Common myeloid progenitor, CD34-positive (primary cell): Measurements from ENCODE around the gene RAI1.

Experiments used
- CTCF ChIA-PET: fragments of 350-600 bp; sonication (Branson Sonifier 250); formaldehyde crosslinking; loops from one replicate; lab custom pipeline; 2021; ENCODE audit warnings: antibody characterized with exemption; lab: Charles Lee
- POLR2A ChIA-PET: fragments of 350-600 bp; sonication (Branson Sonifier 250); formaldehyde crosslinking; loops from one replicate; lab custom pipeline; 2021; ENCODE audit warnings: antibody characterized with exemption; lab: Charles Lee
- DNase-seq, 3 donors: peaks; one replicate each; pipeline versions ENCODE4 v3.0.0 to v3.0.0-alpha.2; 2013
- H3K27ac ChIP-seq, 2 experiments: 1 replicate in 1 of 2; 2 replicates in 1 of 2; pipeline ENCODE4 v1.7.0; 2013; ENCODE audit warnings: inconsistent platforms in 2 of 2, low read length in 2 of 2, mild to moderate bottlenecking in 2 of 2, low read depth in 1 of 2, moderate library complexity in 1 of 2; ENCODE audit not compliant: severe bottlenecking in 2 of 2, insufficient read depth in 1 of 2, poor library complexity in 1 of 2
- H3K27me3 ChIP-seq, 5 experiments: replicated peaks in 2 of 5; 1 replicate in 3 of 5; 2 replicates in 2 of 5; pipeline versions ENCODE4 v1.6.1 to v1.7.0; 2013; ENCODE audit warnings: low read length in 4 of 5, mild to moderate bottlenecking in 2 of 5, moderate library complexity in 2 of 5, inconsistent platforms in 1 of 5; ENCODE audit not compliant: insufficient read depth in 5 of 5, control insufficient read depth in 4 of 5
- H3K36me3 ChIP-seq, 4 experiments: 1 replicate in 2 of 4; 2 replicates in 2 of 4; pipeline versions ENCODE4 v1.6.1 to v1.7.0; 2013; ENCODE audit warnings: low read length in 3 of 4, control low read depth in 1 of 4, mild to moderate bottlenecking in 1 of 4; ENCODE audit not compliant: control insufficient read depth in 4 of 4, insufficient read depth in 4 of 4
- H3K4me1 ChIP-seq, 4 experiments: 1 replicate in 3 of 4; 2 replicates in 1 of 4; pipeline versions ENCODE4 v1.6.1 to v1.7.1; 2013; ENCODE audit warnings: low read length in 3 of 4, mild to moderate bottlenecking in 3 of 4, control low read depth in 1 of 4, inconsistent platforms in 1 of 4, moderate library complexity in 1 of 4; ENCODE audit not compliant: control insufficient read depth in 4 of 4, insufficient read depth in 4 of 4; ENCODE audit errors: control extremely low read depth in 1 of 4
- H3K4me3 ChIP-seq, 7 experiments: 1 replicate in 4 of 7; 2 replicates in 3 of 7; pipeline versions ENCODE4 v1.5.1 to v1.7.0; 2013; ENCODE audit warnings: mild to moderate bottlenecking in 7 of 7, low read length in 6 of 7, moderate library complexity in 6 of 7, inconsistent platforms in 2 of 7, low read depth in 2 of 7, control low read depth in 1 of 7; ENCODE audit not compliant: insufficient read depth in 4 of 7, control insufficient read depth in 1 of 7; ENCODE audit errors: extremely low read depth in 1 of 7
- H3K9me3 ChIP-seq, 5 experiments: 1 replicate in 4 of 5; 2 replicates in 1 of 5; pipeline versions ENCODE4 v1.6.1 to v1.7.1; 2013; ENCODE audit warnings: low read length in 4 of 5, mild to moderate bottlenecking in 2 of 5, inconsistent platforms in 1 of 5, low read depth in 1 of 5, moderate library complexity in 1 of 5; ENCODE audit not compliant: control insufficient read depth in 4 of 5, insufficient read depth in 2 of 5; ENCODE audit errors: control extremely low read depth in 1 of 5
- WGBS: methylation state at CpG from one replicate; pipeline ENCODE4 v1.1.5; 2013; ENCODE audit not compliant: insufficient coverage; 5-methylcytosine and 5-hydroxymethylcytosine counted together

Gene RAI1

GRCh38 chr17:17788967-17789366 is 107.7 kb downstream of the RAI1 start:
- H3K36me3 ChIP-seq, result peaks cover 0 to 22% (median 6%) of the 10 kb centered on the region in 4 experiments
- ChIA-PET POLR2A (no interaction called here), CTCF (interaction anchor here (1.2 to 2.4 kb wide), 2 partner anchors 14 to 110 kb away, joined by 3 to 4 read pairs; no protein-coding TSS in a partner anchor)
- H3K27me3 ChIP-seq, result no peaks in the 10 kb centered on the region
- WGBS, result 98% methylated on average over 7 of the region's 8 CpGs
- no peak overlapping the region for H3K4me3 ChIP-seq
- H3K9me3 ChIP-seq, result no peaks in the 10 kb centered on the region
- H3K27ac ChIP-seq, result no peak overlapping the region
- peaks cover 0 to 62% (median 49%) of the 10 kb centered on the region in 4 experiments for H3K4me1 ChIP-seq
- no peak for DNase-seq

GRCh38 chr17:17789410-17789809 is 108.2 kb downstream of the RAI1 start:
- peaks cover 3 to 26% (median 10%) of the 10 kb centered on the region in 4 experiments for H3K36me3 ChIP-seq
- CTCF ChIA-PET, result interaction anchor here (1.2 to 2.4 kb wide), 2 partner anchors 15 to 111 kb away, joined by 3 to 4 read pairs; no protein-coding TSS in a partner anchor
- no peak for DNase-seq
- no peaks in the 10 kb centered on the region for H3K27me3 ChIP-seq
- no peaks in the 10 kb centered on the region for H3K9me3 ChIP-seq
- WGBS, result 96% methylated on average over 6 of the region's 6 CpGs
- H3K27ac ChIP-seq, result no peak overlapping the region
- no peak overlapping the region for H3K4me3 ChIP-seq
- H3K4me1 ChIP-seq, result peaks cover 0 to 58% (median 48%) of the 10 kb centered on the region in 4 experiments
- POLR2A ChIA-PET, result no interaction called here

- H3K4me3 ChIP-seq, result no peak overlapping the region
- ChIA-PET POLR2A (no interaction called here), CTCF (interaction anchor here (1.1 to 2.4 kb wide), 2 partner anchors 12 to 15 kb away, joined by 4 read pairs; no protein-coding TSS in a partner anchor)
- H3K4me1 ChIP-seq, result peaks cover 0 to 52% (median 41%) of the 10 kb centered on the region in 4 experiments
- H3K27me3 ChIP-seq, result no peaks in the 10 kb centered on the region
- H3K36me3 ChIP-seq, result peaks cover 4 to 33% (median 13%) of the 10 kb centered on the region in 4 experiments
- no peak overlapping the region for H3K27ac ChIP-seq
- H3K9me3 ChIP-seq, result no peaks in the 10 kb centered on the region
- no peak for DNase-seq
- 98% methylated on average over 6 of the region's 12 CpGs for WGBS
Observed at GRCh38 chr17:17789828-17790636, 108.8 kb downstream of the RAI1 start.

- CTCF ChIA-PET, result interaction anchor here (1.1 to 2.4 kb wide), 3 partner anchors 13 to 33 kb away, joined by 4 read pairs; no protein-coding TSS in a partner anchor
Observed at GRCh38 chr17:17790637-17791464, 109.6 kb downstream of the RAI1 start.

GRCh38 chr17:17792037-17792550 is 110.8 kb downstream of the RAI1 start:
- peak in 2 of 3 donors; percentile 74 to 82 for DNase-seq

More at GRCh38 chr17:17790637-17791464, 109.6 kb downstream of the RAI1 start:
- POLR2A ChIA-PET, result no interaction called here
- no peaks in the 10 kb centered on the region for H3K27me3 ChIP-seq
- DNase-seq, result no peak
- no peaks in the 10 kb centered on the region for H3K9me3 ChIP-seq
- no peak overlapping the region for H3K4me3 ChIP-seq
- H3K27ac ChIP-seq, result no peak overlapping the region
- peaks cover 4 to 41% (median 21%) of the 10 kb centered on the region in 4 experiments for H3K36me3 ChIP-seq
- H3K4me1 ChIP-seq, result peaks cover 0 to 44% (median 36%) of the 10 kb centered on the region in 4 experiments
- 93% methylated on average over 20 of the region's 26 CpGs for WGBS

GRCh38 chr17:17792551-17793377 is 111.5 kb downstream of the RAI1 start:
- under 1% methylated on average over 22 of the region's 38 CpGs for WGBS
- peaks cover 4 to 56% (median 35%) of the 10 kb centered on the region in 4 experiments for H3K36me3 ChIP-seq
- peak; percentile 83 to 97 (median 96) for DNase-seq
- ChIA-PET CTCF (interaction anchor here (0.6 to 2.1 kb wide), 10 partner anchors 13 to 152 kb away, joined by 3 to 6 read pairs (median 4); no protein-coding TSS in a partner anchor), POLR2A (interaction anchor here (0.5 to 1.1 kb wide), 8 partner anchors 9 to 1021 kb away, joined by 3 to 4 read pairs (median 3); no protein-coding TSS in a partner anchor)
- H3K4me3 ChIP-seq, result peak overlapping the region in 2 of 7 experiments; percentile 40 to 42
- H3K27ac ChIP-seq, result peak overlapping the region in 1 of 2 experiments; percentile 54
- no peaks in the 10 kb centered on the region for H3K9me3 ChIP-seq
- H3K27me3 ChIP-seq, result no peaks in the 10 kb centered on the region
- H3K4me1 ChIP-seq, result peaks cover 0 to 38% (median 34%) of the 10 kb centered on the region in 4 experiments

More at GRCh38 chr17:17792037-17792550, 110.8 kb downstream of the RAI1 start:
- Histone ChIP-seq H3K27ac (no peak overlapping the region), H3K9me3 (no peaks in the 10 kb centered on the region), H3K36me3 (peaks cover 4 to 53% (median 30%) of the 10 kb centered on the region in 4 experiments), H3K27me3 (no peaks in the 10 kb centered on the region), H3K4me1 (peaks cover 0 to 41% (median 34%) of the 10 kb centered on the region in 4 experiments), H3K4me3 (no peak overlapping the region)
- WGBS, result 75% methylated on average over 14 of the region's 18 CpGs
- CTCF ChIA-PET, result interaction anchor here (1.2 to 2.1 kb wide), 7 partner anchors 16 to 104 kb away, joined by 3 to 4 read pairs (median 4); no protein-coding TSS in a partner anchor
- POLR2A ChIA-PET, result interaction anchor here (1.0 to 1.1 kb wide), 4 partner anchors 8 to 110 kb away, joined by 3 to 4 read pairs (median 4); no protein-coding TSS in a partner anchor
